Calu3 (cell line): ENCODE measurements around the gene ESR1. TPM values are rescaled to one million over a fixed set of nuclear protein-coding genes. Genes with fewer than 3 reads are reported as not detected.

Experiments
- BruUV-seq: library from RNA; stranded (reverse); fragments of 400-500 nt; replicated peaks from 2 replicates; lab custom pipeline; 2021; lab: Mats Ljungman, UMichigan
- CTCF ChIA-PET: fragments of 300-600 bp; sonication (Branson Sonifier 250); formaldehyde crosslinking; loops from one replicate; lab custom pipeline; 2022; ENCODE audit warnings: antibody characterized with exemption; lab: Charles Lee
- DNase-seq: peaks from one replicate; pipeline ENCODE4 v3.0.0; 2022
- H3K27ac Mint-ChIP-seq: one replicate; pipeline ENCODE4 v1.8.0; 2022; ENCODE audit warnings: mixed read lengths; ENCODE audit not compliant: unreplicated experiment
- H3K27me3 Mint-ChIP-seq: one replicate; pipeline ENCODE4 v1.8.0; 2022; ENCODE audit warnings: mixed read lengths; ENCODE audit not compliant: unreplicated experiment
- H3K36me3 Mint-ChIP-seq: one replicate; pipeline ENCODE4 v1.8.0; 2022; ENCODE audit warnings: mild to moderate bottlenecking, moderate library complexity, mixed read lengths; ENCODE audit not compliant: insufficient read depth, unreplicated experiment
- H3K4me1 Mint-ChIP-seq: one replicate; pipeline ENCODE4 v1.8.0; 2022; ENCODE audit warnings: mild to moderate bottlenecking, low read depth, mixed read lengths; ENCODE audit not compliant: unreplicated experiment
- H3K4me3 Mint-ChIP-seq: one replicate; pipeline ENCODE4 v1.8.0; 2022; ENCODE audit warnings: mild to moderate bottlenecking, low read depth, moderate library complexity, mixed read lengths; ENCODE audit not compliant: unreplicated experiment
- H3K9me3 Mint-ChIP-seq: one replicate; pipeline ENCODE4 v1.8.0; 2022; ENCODE audit warnings: low read depth, mixed read lengths; ENCODE audit not compliant: unreplicated experiment
- CTCF ChIP-seq: fragments of 200-600 bp; IDR thresholded peaks from one replicate; pipeline ENCODE4 v1.8.0; 2022; ENCODE audit warnings: antibody characterized with exemption; ENCODE audit not compliant: unreplicated experiment
- intact Hi-C: fragments of 100-400 bp; cut with micrococcal nuclease; formaldehyde crosslinking; loops from one replicate; pipeline ENCODE4 v1.10.0; 2022; ENCODE audit not compliant: unreplicated experiment
- total RNA-seq: library from RNA; stranded (reverse); gene quantifications from 2 replicates; pipeline ENCODE4 v1.2.3, GENCODE V29; 2022

The ESR1 gene
- total RNA-seq, 1 experiment from 2014 or later, result 0.50 TPM

GRCh38 chr6:151796842-151797530, 10.5 kb upstream of the ESR1 start:
- intact Hi-C loops, result no loop called here
- Mint-ChIP-seq H3K4me3 (no peak overlapping the region), H3K4me1 (peaks cover 15% of the 10 kb centered on the region), H3K9me3 (no peaks in the 10 kb centered on the region), H3K36me3 (no peaks in the 10 kb centered on the region), H3K27me3 (no peaks in the 10 kb centered on the region), H3K27ac (no peak overlapping the region)
- CTCF ChIA-PET, result no interaction called here
- BruUV-seq, result no TSS peak
- TF ChIP-seq CTCF, result no peak
- no peak for DNase-seq

GRCh38 chr6:151803743-151804142, 3.7 kb upstream of the ESR1 start:
- Mint-ChIP-seq H3K27me3 (peaks cover 24% of the 10 kb centered on the region), H3K36me3 (no peaks in the 10 kb centered on the region), H3K9me3 (no peaks in the 10 kb centered on the region), H3K4me1 (peaks cover 15% of the 10 kb centered on the region), H3K4me3 (no peak overlapping the region), H3K27ac (no peak overlapping the region)
- BruUV-seq, result no TSS peak
- CTCF ChIA-PET, result interaction anchor here (0.6 kb wide), 1 partner anchor 13 kb away, joined by 3 read pairs; no protein-coding TSS in a partner anchor
- no peak for DNase-seq
- TF ChIP-seq CTCF, result no peak
- intact Hi-C loops, result no loop called here

- DNase-seq, result no peak
- Mint-ChIP-seq H3K36me3 (no peaks in the 10 kb centered on the region), H3K27me3 (peaks cover 34% of the 10 kb centered on the region), H3K4me3 (no peak overlapping the region), H3K27ac (no peak overlapping the region), H3K9me3 (no peaks in the 10 kb centered on the region), H3K4me1 (peaks cover 14% of the 10 kb centered on the region)
- no peak for TF ChIP-seq CTCF
- CTCF ChIA-PET, result interaction anchor here (0.6 kb wide), 1 partner anchor 14 kb away, joined by 3 read pairs; no protein-coding TSS in a partner anchor
- intact Hi-C loops, result no loop called here
- BruUV-seq, result no TSS peak
Observed at GRCh38 chr6:151804585-151805285, 2.7 kb upstream of the ESR1 start.

GRCh38 chr6:151805286-151805840, 2.1 kb upstream of the ESR1 start:
- peaks cover 35% of the 10 kb centered on the region for H3K27me3 Mint-ChIP-seq
- intact Hi-C loops, result no loop called here
- no TSS peak for BruUV-seq
- H3K36me3 Mint-ChIP-seq, result no peaks in the 10 kb centered on the region
- no peaks in the 10 kb centered on the region for H3K9me3 Mint-ChIP-seq
- peaks cover 7% of the 10 kb centered on the region for H3K4me1 Mint-ChIP-seq
- H3K4me3 Mint-ChIP-seq, result no peak overlapping the region
- TF ChIP-seq CTCF, result no peak
- CTCF ChIA-PET, result no interaction called here
- no peak overlapping the region for H3K27ac Mint-ChIP-seq
- DNase-seq, result no peak
